LNCAP (cell line): Measurements from ENCODE around the gene MED14.

Experiments
- CTCF ChIP-seq: fragments of 450-650 bp; IDR thresholded peaks from 2 replicates; pipeline ENCODE4 v1.5.1; 2017; ENCODE audit warnings: mild to moderate bottlenecking

The MED14 gene

GRCh38 chrX:40746521-40746920, 11.2 kb upstream of the MED14 start:
- TF ChIP-seq CTCF, result no peak

- no peak for TF ChIP-seq CTCF
These were observed 796 bp upstream of the MED14 start for GRCh38 chrX:40736170-40736505.

DNA sequence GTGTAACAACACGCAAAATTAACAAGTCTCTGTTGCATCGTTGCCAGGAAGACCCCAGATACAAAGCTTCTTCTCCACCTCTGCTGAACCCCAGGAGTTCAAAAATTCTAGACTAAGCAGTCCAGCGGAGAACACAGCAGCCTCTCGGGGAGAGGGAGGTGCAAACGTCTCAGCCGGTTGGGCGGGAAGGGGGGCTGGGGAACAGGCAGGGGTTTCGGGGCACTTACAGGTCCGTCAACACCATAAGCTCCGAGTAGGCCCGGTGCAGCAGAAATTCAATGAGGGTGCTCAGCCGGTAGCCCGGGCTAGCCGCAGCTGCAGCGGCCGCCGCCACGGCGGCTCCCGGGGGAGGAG, 394 bp downstream of the MED14 start:
- no peak for TF ChIP-seq CTCF

GRCh38 chrX:40733706-40734105, 1.6 kb downstream of the MED14 start:
- no peak for TF ChIP-seq CTCF

- no peak for TF ChIP-seq CTCF
These were observed 5.5 kb downstream of the MED14 start for GRCh38 chrX:40729598-40730584.

DNA sequence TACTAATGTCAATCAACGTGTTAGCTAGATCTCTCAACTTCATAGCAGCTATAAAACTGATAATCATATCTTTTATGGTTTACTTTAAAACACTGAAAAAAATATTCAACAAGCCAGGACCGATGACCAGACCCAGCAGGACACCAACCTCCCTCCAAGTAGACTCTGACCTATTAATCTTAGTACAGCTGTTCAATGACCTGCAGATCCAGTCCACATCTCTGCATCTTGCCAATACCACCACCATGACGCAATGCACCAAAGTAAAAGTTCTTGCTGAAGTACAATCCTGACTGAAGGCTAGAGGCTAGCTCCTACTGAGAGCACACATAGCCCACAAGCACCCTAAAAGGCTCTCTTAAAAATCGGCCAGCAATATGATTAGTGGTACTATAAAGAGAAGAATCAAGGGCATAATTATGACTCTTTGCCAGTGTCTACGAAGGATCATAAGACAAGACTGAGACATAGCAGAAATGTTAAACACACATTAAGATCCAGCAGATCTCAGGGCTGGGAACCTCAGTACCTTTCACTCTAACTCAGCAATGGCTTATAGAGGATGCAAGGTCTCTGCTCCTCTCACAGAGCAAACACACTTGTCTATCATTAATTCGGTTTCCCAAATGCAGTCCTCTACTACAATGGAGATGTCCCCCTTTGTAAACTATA, 7.6 kb downstream of the MED14 start:
- TF ChIP-seq CTCF, result no peak

- no peak for TF ChIP-seq CTCF
These were observed 8.2 kb downstream of the MED14 start for GRCh38 chrX:40727093-40727492.
